HEK293 (cell line): ENCODE results near the gene DAZAP1.

Experiments used
- CTCF ChIA-PET: fragments of 350-600 bp; formaldehyde crosslinking; extraction: SDS; loops from one replicate; lab custom pipeline; 2021; ENCODE audit warnings: antibody characterized with exemption; lab: Yijun Ruan, JAX
- POLR2A ChIA-PET: fragments of 300-600 bp; formaldehyde crosslinking; extraction: SDS; loops from one replicate; lab custom pipeline; 2020; ENCODE audit warnings: antibody characterized with exemption, inconsistent platforms; lab: Yijun Ruan, JAX
- H3K27ac ChIP-seq: fragments of 200-500 bp; sonication (Bioruptor generic); 2 replicates; pipeline ENCODE4 v1.5.1; 2014; ENCODE audit warnings: low read depth, low read length, control low read depth, inconsistent platforms; ENCODE audit errors: extremely low read depth
- H3K36me3 ChIP-seq, 2 experiments: fragments of 200-500 bp in 1 of 2; sonication (Bioruptor generic) in 1 of 2; 1 replicate in 1 of 2; 2 replicates in 1 of 2; pipeline ENCODE4 v1.5.1; 2014 to 2017; ENCODE audit warnings: inconsistent platforms in 2 of 2, low read length in 2 of 2; ENCODE audit not compliant: control insufficient read depth in 2 of 2, insufficient read depth in 1 of 2
- H3K4me1 ChIP-seq: fragments of 200-500 bp; sonication (Bioruptor generic); 2 replicates; pipeline ENCODE4 v1.5.1; 2014; ENCODE audit warnings: mild to moderate bottlenecking, low read length, inconsistent platforms; ENCODE audit not compliant: control insufficient read depth, insufficient read depth
- H3K4me3 ChIP-seq: 2 replicates; pipeline ENCODE4 v1.5.1; 2011; ENCODE audit warnings: low read depth, mild to moderate bottlenecking, control low read depth, low read length, moderate library complexity
- H3K9me3 ChIP-seq: fragments of 200-500 bp; sonication (Bioruptor generic); 2 replicates; pipeline ENCODE4 v1.5.1; 2014; ENCODE audit warnings: low read depth, low read length, inconsistent platforms; ENCODE audit not compliant: control insufficient read depth, insufficient read depth
- BCL11A ChIP-seq: fragments of 450-650 bp; formaldehyde crosslinking; IDR thresholded peaks from 2 replicates; pipeline ENCODE4 v1.5.1; 2016; ENCODE audit warnings: low read depth, missing biosample characterization, missing genetic modification characterization
- BCL11B ChIP-seq: fragments of 450-650 bp; formaldehyde crosslinking; IDR thresholded peaks from 2 replicates; pipeline ENCODE4 v1.5.1; 2016; ENCODE audit warnings: low read depth, missing biosample characterization, missing genetic modification characterization
- EGR2 ChIP-seq: fragments of 450-650 bp; formaldehyde crosslinking; IDR thresholded peaks from 2 replicates; pipeline ENCODE4 v1.5.1; 2016; ENCODE audit warnings: low read depth, missing biosample characterization, missing genetic modification characterization
- GLIS2 ChIP-seq: fragments of 450-650 bp; formaldehyde crosslinking; IDR thresholded peaks from 2 replicates; pipeline ENCODE4 v1.5.1; 2016; ENCODE audit warnings: missing biosample characterization, missing genetic modification characterization
- SP2 ChIP-seq: fragments of 450-650 bp; formaldehyde crosslinking; IDR thresholded peaks from 2 replicates; pipeline ENCODE4 v1.5.1; 2016; ENCODE audit warnings: missing biosample characterization, missing genetic modification characterization
- ZBTB17 ChIP-seq: fragments of 450-650 bp; formaldehyde crosslinking; IDR thresholded peaks from 2 replicates; pipeline ENCODE4 v1.5.1; 2016; ENCODE audit warnings: missing biosample characterization, missing genetic modification characterization
- ZBTB49 ChIP-seq: fragments of 450-650 bp; formaldehyde crosslinking; IDR thresholded peaks from 2 replicates; pipeline ENCODE4 v1.5.1; 2016; ENCODE audit warnings: missing biosample characterization, missing genetic modification characterization, low read depth
- ZFHX2 ChIP-seq: fragments of 450-650 bp; formaldehyde crosslinking; conservative IDR thresholded peaks from 2 replicates; pipeline ENCODE4 v1.5.1; 2016; ENCODE audit warnings: missing biosample characterization, missing genetic modification characterization
- ZFP41 ChIP-seq: fragments of 450-650 bp; formaldehyde crosslinking; IDR thresholded peaks from 2 replicates; pipeline ENCODE4 v1.5.1; 2016; ENCODE audit warnings: missing biosample characterization, missing genetic modification characterization, borderline replicate concordance
- ZIC2 ChIP-seq: fragments of 450-650 bp; formaldehyde crosslinking; IDR thresholded peaks from 2 replicates; pipeline ENCODE4 v1.5.1; 2016; ENCODE audit warnings: missing biosample characterization, missing genetic modification characterization
- ZNF350 ChIP-seq: fragments of 450-650 bp; formaldehyde crosslinking; IDR thresholded peaks from 2 replicates; pipeline ENCODE4 v1.5.0; 2017; ENCODE audit warnings: missing biosample characterization, mild to moderate bottlenecking, missing genetic modification characterization
- ZNF426 ChIP-seq: fragments of 450-650 bp; formaldehyde crosslinking; IDR thresholded peaks from 2 replicates; pipeline ENCODE4 v1.5.1; 2017; ENCODE audit warnings: missing biosample characterization, missing genetic modification characterization, mild to moderate bottlenecking, inconsistent platforms, moderate library complexity
- ZNF433 ChIP-seq: fragments of 450-650 bp; formaldehyde crosslinking; IDR thresholded peaks from 2 replicates; pipeline ENCODE4 v1.5.1; 2016; ENCODE audit warnings: missing biosample characterization, missing genetic modification characterization, low read depth
- ZNF449 ChIP-seq: fragments of 450-650 bp; formaldehyde crosslinking; IDR thresholded peaks from 2 replicates; pipeline ENCODE4 v1.5.1; 2017; ENCODE audit warnings: missing biosample characterization, mild to moderate bottlenecking, missing genetic modification characterization, moderate library complexity
- ZNF558 ChIP-seq: fragments of 450-650 bp; formaldehyde crosslinking; IDR thresholded peaks from 2 replicates; pipeline ENCODE4 v1.5.1; 2016; ENCODE audit warnings: missing biosample characterization, missing genetic modification characterization
- ZNF585B ChIP-seq: fragments of 450-650 bp; formaldehyde crosslinking; IDR thresholded peaks from 2 replicates; pipeline ENCODE4 v1.5.1; 2016; ENCODE audit warnings: missing biosample characterization, missing genetic modification characterization
- ZNF596 ChIP-seq: fragments of 450-650 bp; IDR thresholded peaks from 2 replicates; pipeline ENCODE4 v1.5.0; 2018; ENCODE audit warnings: missing biosample characterization, mild to moderate bottlenecking, missing genetic modification characterization, moderate library complexity
- ZNF600 ChIP-seq: fragments of 450-650 bp; formaldehyde crosslinking; IDR thresholded peaks from 2 replicates; pipeline ENCODE4 v1.5.1; 2016; ENCODE audit warnings: missing biosample characterization, missing genetic modification characterization
- ZNF623 ChIP-seq: fragments of 450-650 bp; formaldehyde crosslinking; IDR thresholded peaks from 2 replicates; pipeline ENCODE4 v1.5.1; 2016; ENCODE audit warnings: missing biosample characterization, missing genetic modification characterization
- ZNF664 ChIP-seq: fragments of 450-650 bp; formaldehyde crosslinking; IDR thresholded peaks from 2 replicates; pipeline ENCODE4 v1.5.1; 2016; ENCODE audit warnings: missing biosample characterization, missing genetic modification characterization
- ZSCAN5A ChIP-seq: fragments of 450-650 bp; formaldehyde crosslinking; IDR thresholded peaks from 2 replicates; pipeline ENCODE4 v1.5.1; 2016; ENCODE audit warnings: missing biosample characterization, missing genetic modification characterization
- TF ChIP-seq, protein P1 (sequence below): fragments of 450-650 bp; formaldehyde crosslinking; IDR thresholded peaks from 2 replicates; pipeline ENCODE4 v1.5.1; 2017; ENCODE audit warnings: missing biosample characterization, missing genetic modification characterization

DAZAP1 gene

GRCh38 chr19:1431759-1432506 is 24.5 kb downstream of the DAZAP1 start:
- H3K9me3 ChIP-seq, result no peaks in the 10 kb centered on the region
- peak overlapping the region; percentile 5; the same call in 1 of the 2 replicates for H3K27ac ChIP-seq
- no peak overlapping the region for H3K4me3 ChIP-seq
- peaks cover 17 to 76% of the 10 kb centered on the region in 2 experiments; a peak in 2 of 3 replicates for H3K36me3 ChIP-seq
- TF ChIP-seq ZIC2 (tag by site-specific recombination) (0 out of 2 replicates have a peak, but pooled peaks have one; percentile 7), ZNF600 (tag by site-specific recombination) (peak; percentile 81; the same call in 1 of the 2 replicates), ZBTB17 (tag by site-specific recombination) (no peak)
- no peaks in the 10 kb centered on the region for H3K4me1 ChIP-seq
- ChIA-PET CTCF (interaction anchor here (0.6 to 0.7 kb wide), 2 partner anchors 407 to 1779 kb away, joined by 3 to 4 read pairs; no protein-coding TSS in a partner anchor), POLR2A (interaction anchor here (0.7 kb wide), 1 partner anchor 11 kb away, joined by 4 read pairs; no protein-coding TSS in a partner anchor)

GRCh38 chr19:1432507-1432887 is 25.1 kb downstream of the DAZAP1 start:
- Histone ChIP-seq H3K36me3 (peaks cover 17 to 70% of the 10 kb centered on the region in 2 experiments; a peak in 2 of 3 replicates), H3K27ac (no peak overlapping the region), H3K4me1 (no peaks in the 10 kb centered on the region), H3K4me3 (no peak overlapping the region), H3K9me3 (no peaks in the 10 kb centered on the region)
- POLR2A ChIA-PET, result no interaction called here
- CTCF ChIA-PET, result no interaction called here
- TF ChIP-seq, protein P1, sequence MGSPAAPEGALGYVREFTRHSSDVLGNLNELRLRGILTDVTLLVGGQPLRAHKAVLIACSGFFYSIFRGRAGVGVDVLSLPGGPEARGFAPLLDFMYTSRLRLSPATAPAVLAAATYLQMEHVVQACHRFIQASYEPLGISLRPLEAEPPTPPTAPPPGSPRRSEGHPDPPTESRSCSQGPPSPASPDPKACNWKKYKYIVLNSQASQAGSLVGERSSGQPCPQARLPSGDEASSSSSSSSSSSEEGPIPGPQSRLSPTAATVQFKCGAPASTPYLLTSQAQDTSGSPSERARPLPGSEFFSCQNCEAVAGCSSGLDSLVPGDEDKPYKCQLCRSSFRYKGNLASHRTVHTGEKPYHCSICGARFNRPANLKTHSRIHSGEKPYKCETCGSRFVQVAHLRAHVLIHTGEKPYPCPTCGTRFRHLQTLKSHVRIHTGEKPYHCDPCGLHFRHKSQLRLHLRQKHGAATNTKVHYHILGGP, result no peak
- peak; percentile 43; the same call in 1 of the 2 replicates for TF ChIP-seq ZNF623
- TF ChIP-seq ZFP41, result no peak

DNA sequence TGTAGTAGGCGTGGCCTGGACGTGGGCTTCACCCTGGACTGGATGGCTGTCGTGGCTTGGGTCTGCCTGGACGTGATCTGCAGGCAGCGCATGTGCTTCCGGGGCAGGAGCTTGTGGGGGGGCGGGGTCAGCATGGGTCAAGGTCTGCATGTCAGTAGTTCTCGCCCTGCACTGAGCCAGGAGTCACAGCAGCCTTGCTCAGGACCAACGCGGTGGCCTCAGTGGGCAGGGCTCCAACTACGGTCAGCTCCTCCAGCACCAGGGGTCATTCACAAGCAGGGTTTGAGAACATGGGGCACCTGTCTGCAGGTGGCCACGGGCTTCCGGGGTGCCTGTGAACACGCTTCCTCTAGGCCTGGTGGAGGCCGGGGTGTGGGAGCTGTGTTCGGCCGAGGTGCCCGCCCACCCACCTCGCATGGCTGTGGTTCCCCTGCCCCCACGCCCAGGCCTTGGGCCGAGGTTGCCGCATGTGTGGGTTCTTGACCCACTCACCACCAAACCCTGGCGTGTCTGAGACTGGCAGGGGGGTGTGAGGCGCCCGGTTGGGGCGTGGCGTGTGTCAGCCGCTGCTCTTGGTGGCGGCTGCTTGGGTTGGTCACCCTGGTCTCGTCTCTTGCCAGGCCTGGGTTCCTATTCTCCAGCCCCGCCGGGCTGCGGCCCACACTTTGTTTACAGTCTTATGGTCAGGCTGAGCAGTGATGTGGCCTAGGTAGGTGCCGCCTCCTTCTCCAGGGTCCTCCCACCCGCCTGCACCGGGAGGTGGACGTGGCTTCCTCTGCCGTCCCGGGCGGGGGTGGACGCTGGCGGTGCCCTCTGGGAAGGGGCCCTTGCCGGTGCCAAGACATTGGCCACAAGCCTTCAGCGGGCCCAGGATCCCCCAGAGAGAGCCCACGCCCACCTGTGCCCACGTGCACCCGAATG is 26.0 kb downstream of the DAZAP1 start:
- ChIA-PET CTCF (interaction anchor here (0.7 kb wide), 2 partner anchors 24 to 152 kb away, joined by 3 to 5 read pairs; no protein-coding TSS in a partner anchor), POLR2A (interaction anchor here (1.7 kb wide), 1 partner anchor 9 kb away, joined by 3 read pairs; no protein-coding TSS in a partner anchor)
- peaks cover 17 to 61% of the 10 kb centered on the region in 2 experiments; a peak in 2 of 3 replicates for H3K36me3 ChIP-seq
- no peaks in the 10 kb centered on the region for H3K9me3 ChIP-seq
- no peak overlapping the region for H3K4me3 ChIP-seq
- H3K27ac ChIP-seq, result no peak overlapping the region; the same call in 1 of the 2 replicates
- H3K4me1 ChIP-seq, result no peaks in the 10 kb centered on the region
- TF ChIP-seq ZNF350 (no peak), ZNF426 (tag by site-specific recombination) (no peak), GLIS2 (peak; percentile 26; the same call in 1 of the 2 replicates), SP2 (tag by site-specific recombination) (0 out of 2 replicates have a peak, but pooled peaks have one; percentile 22), ZNF558 (tag by site-specific recombination) (no peak), ZNF433 (tag by site-specific recombination) (no peak), ZNF596 (tag by site-specific recombination) (no peak), BCL11A (tag by site-specific recombination) (peak; percentile 57; the same call in 1 of the 2 replicates), ZNF664 (tag by site-specific recombination) (no peak), ZBTB49 (no peak), ZSCAN5A (tag by site-specific recombination) (no peak), BCL11B (peak; percentile 38; the same call in 1 of the 2 replicates), ZFHX2 (peak; percentile 46; the same call in 1 of the 2 replicates), ZNF449 (tag by site-specific recombination) (no peak), EGR2 (tag by site-specific recombination) (peak; percentile 57), ZNF585B (tag by site-specific recombination) (no peak)
